ENCODE data around the gene MIF4GD.
"Not testable (repeated sequence)": the region's sequence is repeated elsewhere in the genome, so short reads cannot be mapped to it uniquely, and the experiment has no call there.

Gene MIF4GD

DNA sequence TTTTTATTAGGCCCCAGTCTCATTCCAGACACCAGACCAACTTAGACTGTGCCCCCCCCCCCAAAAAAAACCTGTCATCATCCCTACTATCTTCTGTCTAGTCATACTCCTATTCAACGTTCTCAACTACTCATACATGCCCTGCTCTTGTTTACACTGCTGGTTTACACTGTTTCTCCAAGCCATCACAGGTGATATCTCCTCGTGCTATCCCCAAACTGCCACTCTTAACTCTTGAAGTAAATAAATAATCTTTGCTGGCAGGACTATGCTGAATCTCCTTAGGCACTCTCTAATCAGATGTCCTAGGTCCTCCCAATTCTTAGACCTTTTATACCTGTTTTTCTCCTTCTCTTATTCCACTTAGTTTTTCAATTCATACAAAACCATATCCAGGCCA is 13.8 kb downstream of the MIF4GD start:
- DNase-seq = not testable (repeated sequence)

DNA sequence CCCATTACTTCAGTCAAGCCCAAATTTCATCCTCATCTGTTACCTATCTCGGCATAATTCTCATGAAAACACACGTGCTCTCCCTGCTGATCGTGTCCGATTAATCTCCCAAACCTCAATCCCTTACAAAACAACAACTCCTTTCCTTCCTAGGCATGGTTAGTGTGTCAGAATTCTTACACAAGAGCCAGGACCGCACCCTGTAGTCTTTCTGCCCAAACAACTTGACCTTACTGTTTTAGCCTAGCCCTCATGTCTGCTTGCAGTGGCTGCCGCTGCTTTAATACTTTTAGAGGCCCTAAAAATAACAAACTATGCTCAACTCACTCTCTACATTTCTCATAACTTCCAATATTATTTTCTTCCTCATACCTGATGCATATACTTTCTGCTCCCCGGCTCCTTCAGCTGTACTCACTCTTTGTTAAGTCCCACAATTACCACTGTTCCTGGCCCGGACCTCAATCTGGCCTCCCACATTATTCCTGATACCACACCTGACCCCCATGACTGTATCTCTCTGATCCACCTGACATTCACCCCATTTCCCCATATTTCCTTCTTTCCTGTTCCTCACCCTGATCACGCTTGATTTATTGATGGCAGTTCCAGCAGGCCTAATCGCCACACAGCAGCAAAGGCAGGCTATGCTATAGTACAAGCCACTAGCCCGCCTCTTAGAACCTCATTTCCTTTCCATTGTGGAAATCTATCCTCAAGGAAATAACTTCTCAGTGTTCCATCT is 14.9 kb downstream of the MIF4GD start:
- not testable (repeated sequence) for DNase-seq

DNA sequence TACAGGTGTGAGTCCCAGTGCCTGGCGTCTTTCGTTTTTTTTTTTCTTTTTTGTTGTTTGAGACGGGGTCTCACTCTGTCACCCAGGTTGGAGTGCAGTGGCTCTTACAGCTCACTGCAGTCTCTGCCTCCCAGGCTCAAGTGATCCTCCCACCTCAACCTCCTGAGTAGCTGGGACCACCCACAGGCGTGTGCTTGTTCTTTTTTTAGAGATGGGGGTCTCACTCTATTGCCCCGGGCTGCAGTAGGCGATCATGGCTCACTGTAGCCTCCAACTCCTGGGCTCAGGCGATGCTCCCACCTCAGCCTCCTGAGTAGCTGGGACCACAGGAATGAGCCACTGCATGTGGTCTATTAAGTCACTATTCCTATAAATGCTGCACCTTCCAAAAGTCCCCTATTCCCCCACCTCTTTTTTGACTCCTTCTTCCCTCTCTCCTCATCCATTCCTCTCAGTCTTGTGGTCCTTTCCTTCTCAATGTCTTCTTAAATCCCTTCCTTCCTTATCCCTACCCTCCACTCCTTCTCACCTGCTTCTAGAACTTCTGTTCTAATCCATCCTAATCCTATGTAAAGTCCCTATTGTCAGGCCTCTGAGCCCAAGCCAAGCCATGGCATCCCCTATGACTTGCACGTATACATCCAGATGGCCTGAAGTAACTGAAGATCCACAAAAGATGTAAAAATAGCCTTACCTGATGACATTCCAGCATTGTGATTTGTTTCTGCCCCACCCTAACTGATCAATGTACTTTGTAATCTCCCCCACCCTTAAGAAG is 18.8 kb downstream of the MIF4GD start:
- DNase-seq = no peak

DNA sequence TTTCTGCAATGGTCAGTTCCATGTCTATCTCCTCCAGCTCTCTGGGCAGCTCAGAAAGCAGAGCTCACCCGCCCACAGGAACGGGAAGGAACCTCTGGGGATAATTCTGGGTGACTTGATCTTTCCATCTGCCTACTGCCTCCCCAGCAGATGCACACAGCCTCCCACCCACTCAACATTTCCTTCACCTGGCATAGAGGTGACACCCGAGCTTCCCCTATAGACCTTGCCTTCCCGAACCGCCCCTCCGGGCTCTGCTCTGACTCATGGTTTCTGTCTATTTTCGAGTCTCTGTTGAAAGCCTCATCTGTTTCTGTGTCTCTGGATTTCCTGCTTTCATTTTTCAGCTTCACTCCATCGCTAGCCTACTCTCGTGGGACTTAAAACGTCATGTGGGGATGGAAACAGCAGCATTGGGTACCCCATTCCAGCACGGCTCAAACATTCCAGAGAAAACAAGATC is 21.0 kb downstream of the MIF4GD start:
- no peak for DNase-seq

DNA sequence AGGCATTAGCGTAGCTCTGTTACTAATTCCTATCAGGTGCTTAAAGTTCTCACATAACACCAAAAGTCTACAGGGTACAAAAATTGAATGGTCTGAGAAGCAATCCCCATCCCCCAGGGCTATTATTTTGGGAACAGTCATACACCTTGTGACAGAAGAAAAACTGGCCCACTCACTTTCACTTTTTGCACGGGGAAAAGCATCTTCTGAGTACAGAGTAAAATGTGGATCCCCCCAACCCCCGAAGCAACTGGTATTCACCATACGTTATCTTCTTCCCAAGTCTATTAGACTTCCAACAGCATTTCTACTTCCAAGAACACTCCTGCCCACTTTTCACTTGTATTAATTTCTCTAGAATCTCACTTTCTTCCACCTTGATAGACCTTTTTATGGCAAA is 21.5 kb downstream of the MIF4GD start:
- DNase-seq = no peak

DNA sequence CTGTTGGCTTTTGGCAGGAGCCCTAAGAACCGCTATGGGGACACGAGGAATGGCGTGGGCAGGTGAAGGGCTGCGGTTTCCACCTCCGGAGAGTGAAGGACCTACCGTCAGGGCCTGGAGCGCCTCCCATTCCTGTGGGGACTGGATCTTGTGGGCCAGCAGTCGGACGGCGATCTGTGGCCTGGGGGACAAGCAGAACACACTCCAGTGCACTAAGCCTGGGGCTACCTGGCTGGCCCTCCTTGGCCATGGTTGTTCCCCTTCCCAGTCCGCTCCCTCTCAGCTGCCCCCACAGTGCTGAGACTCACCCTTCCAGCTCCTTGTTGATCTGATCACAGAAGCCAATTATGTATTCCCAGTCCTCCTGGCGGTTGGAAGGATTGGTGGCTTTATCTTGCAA is 24.6 kb downstream of the MIF4GD start:
- no peak for DNase-seq

DNA sequence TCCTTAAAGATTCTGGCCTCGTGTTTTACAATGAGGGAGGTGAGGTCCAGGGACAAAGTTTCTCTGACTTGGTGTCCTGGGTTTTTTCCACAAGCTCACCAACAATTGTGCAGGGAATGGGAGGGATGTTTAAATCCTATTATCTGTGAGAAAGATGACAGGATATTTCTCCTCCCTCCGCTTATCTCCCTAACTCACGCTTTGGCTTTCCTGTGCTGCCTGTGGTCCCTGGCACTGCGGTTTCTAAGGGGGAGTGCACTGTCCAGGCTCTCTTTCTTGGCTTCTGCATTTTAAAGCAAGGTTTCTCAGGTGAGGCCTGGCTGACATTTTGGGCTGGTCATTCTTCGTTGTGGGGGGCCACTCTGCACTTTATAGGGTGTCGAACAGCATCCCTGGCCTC is 26.0 kb downstream of the MIF4GD start:
- DNase-seq = no peak

DNA sequence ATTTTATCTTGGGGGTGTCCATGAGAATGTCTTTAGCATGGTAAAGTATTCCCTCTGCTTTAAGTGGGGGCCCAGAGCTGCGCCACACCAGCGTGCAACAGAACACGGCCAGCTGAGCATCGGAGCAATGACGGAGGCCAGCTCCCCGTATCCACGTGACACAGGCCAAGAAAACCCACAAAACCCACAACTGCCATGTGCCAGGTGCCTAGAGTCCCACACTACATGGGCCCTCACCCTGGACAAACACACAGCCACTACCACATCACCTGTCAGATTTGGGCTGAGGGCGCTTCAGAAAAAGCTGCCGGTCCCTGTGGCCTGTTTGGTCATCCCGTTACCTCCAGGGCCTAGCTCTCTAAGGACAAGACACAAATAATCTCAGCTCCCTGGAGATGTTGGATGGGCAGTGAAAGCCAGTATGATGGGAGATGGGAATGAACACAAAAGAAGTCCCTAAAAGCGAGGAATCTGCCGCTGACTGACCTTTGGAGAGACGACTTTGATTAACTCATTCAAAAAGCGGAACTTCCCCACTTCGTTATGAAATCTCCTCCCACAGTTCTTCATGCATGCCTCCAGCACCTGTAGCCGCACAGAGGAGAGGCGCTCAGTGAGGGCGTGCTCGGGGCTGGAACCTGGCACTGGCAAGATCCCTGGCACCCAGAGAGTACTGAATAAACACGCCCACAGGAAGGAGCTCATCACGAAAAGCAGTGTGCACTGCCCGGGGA is 26.7 kb downstream of the MIF4GD start:
- DNase-seq = no peak

DNA sequence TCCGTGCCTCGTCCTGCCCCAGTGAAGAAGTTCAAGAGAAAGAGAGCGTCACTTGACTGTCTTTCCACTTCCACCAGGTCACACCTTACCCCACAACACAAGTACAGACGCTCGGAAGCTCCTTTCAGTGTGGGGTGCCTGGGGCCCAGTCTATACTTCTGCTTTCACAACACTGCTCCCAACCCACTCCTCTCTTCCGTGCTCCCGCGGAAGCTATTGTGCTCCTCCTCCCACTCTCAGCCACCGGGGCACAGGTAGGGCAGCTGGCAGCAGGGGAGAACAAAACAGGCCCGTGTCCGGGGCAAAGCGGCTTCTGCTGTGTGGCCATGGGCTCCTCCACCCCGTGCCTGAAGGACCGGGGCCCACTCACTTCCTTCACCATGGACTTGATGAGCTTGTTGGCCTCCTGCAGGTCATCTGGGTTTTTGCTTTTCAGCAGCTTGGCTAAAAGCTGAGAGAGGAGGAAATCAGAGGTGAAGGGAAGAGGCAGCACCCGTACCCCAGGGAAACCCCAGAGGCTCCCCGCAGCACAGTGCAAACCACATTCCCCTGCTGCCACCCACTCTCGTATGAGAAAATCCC is 28.5 kb downstream of the MIF4GD start:
- no peak for DNase-seq

DNA sequence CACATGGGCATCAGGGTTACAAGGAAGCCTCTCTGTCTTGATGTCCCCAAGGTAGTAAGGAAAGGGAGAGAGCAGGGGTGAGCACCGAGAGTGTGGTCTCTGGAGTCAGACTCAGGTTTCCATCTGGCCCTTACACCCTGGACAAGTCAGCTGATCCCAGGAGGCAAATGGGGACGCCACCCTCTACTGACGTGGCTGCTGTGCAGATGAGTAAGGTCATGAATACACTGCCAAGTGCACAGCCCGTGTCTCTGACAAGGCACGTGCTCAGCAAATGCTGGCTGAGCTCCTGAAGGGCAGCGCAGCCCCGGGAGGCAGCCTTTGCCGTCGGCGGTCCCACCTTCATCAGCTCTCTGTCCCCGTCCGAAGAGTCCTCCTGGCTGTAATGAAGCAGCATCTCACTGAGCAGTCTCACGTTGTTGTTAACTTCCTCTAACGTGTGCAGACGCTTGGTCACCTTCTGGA is 29.0 kb downstream of the MIF4GD start:
- DNase-seq = no peak

DNA sequence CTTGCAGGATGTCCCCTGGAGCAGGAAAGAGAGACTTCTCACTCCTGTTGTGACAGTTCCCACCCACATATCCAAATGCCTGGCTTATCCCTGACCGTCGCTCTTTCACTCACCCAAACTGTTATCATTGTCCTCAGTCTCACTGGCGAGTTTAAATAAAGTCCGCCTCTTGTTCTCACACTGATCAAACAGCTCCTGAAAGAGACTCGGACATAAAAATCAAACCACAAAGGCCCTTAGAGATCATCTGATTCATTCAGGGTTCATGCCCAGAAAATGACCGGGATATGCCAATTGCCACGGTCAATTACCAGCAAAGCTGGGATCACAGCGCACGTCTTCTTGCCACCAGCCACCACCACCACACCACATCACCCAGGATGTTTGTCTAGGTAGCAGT is 29.5 kb downstream of the MIF4GD start:
- no peak for DNase-seq

DNA sequence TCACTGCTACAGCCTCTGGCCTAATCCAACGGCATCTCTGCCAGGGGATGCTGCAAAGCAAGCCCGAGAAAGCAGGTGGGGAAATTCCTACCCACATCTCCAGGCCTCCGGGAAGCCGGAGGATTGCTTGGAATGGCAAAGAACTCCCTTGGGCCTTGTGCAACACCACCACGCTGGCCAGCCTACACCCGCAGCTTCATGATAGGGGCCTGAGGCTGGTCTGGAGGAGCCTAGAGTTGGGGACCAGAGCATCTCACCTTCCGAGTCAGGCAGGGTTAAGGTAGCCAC is 29.9 kb downstream of the MIF4GD start:
- DNase-seq = no peak

DNA sequence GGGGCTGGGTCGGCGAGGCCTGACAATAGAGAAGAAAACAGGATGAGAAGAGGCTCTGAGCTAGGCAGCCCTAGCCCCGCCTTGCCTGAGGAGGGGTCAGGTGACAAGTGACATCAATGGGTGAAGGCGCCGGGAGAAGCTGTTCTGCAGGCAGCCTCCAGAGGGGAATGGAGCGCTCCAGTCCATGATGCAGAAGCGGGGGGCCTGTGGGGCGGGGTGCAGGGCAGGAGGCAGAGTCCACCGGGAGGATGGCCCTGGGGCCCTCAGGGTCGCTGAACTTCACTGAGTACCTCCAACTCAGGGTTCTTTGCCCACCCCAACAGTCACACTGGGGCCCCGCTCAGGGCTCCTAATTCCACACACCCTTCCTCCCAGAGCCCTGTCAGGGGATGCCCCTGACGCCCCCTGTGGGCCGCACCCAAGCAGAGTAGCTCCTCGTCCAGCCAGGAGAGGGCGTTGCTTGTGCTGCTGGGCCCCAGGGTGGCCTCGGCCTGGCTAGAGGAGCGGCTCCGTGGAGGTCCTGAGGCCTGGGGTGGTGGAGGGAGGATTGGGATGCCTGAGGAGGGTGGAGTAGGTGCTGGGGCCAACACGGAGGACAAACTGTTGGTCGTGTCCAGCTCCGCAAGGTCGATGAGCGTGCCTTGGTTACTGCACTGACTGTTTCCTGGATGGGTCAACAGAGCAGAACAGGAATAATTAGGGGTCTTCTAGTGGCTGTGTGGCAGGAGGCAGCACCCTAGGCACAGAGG is 30.5 kb downstream of the MIF4GD start:
- DNase-seq = no peak

DNA sequence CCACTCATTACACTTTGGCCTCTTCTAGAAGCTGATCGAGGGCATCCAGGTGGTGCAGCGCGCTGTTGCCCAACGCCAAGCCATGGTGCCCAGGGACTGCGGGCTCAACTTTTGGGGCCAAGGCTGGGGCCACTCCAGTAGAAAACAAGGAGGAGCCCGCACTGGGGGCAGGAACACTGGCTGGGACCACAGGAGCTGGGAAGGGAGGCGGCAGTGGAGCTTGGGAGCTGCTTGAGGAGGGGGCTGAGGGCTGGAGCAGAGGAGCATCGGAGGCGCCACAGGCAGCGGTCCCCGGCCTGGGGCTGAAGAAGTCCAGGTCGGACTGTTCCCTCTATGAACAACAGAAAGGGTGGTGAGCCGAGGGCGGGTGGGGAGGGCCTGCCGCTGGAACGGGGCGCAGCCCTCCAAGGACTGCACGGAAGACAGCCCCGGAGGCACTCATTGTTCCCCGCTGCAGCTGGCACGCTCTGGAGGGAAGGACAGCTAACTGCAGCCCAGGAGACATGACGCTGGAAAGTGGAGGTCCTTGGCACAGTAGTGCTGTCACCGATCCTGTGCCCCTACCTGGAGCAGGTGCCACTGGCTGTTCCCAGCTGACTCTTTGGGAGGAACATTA is 31.1 kb downstream of the MIF4GD start:
- no peak for DNase-seq

DNA sequence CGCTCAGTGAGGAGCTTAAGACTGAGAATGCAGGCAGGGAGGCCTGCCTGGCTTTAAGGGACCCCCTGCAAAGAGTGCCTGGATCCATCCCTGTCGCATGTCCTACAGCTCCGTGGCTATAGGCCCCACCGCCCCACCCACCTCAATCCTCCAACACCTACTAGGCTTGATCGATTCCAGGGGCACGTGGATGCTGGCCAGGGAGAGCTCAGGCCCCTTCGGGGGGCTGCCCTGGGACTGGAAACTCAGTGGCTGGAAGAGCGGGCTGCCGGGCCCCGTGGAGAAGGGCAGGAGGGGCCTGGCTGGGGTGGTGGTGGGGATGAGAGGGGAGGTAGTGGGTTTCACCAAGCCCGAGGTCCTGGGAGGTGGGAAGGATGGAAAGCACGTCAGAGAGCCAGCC is 31.8 kb downstream of the MIF4GD start:
- no peak for DNase-seq

DNA sequence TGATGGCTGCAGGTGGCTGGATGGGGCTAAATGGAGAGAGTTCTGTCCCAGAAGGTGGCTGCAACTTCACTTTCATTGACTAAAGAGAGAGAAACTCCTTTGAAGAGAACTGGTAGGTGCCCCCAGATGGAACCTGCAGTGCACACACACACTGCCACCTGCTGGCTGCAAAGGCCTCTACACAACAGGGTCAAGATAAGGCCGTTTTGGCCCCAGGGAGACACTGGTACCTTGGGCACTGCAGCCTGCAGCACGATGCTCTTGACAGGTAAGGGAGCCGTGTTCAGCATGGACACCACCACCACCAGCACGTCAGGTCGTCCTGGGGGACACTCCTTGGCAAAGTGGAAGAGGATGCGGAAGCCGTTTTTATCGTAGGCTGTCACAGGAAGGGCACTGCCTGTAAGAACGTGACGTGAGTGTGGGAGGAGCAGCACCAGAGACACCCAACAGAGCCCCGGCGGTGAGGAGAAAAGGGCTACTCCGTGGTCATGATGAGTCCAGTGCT is 32.3 kb downstream of the MIF4GD start:
- no peak for DNase-seq

DNA sequence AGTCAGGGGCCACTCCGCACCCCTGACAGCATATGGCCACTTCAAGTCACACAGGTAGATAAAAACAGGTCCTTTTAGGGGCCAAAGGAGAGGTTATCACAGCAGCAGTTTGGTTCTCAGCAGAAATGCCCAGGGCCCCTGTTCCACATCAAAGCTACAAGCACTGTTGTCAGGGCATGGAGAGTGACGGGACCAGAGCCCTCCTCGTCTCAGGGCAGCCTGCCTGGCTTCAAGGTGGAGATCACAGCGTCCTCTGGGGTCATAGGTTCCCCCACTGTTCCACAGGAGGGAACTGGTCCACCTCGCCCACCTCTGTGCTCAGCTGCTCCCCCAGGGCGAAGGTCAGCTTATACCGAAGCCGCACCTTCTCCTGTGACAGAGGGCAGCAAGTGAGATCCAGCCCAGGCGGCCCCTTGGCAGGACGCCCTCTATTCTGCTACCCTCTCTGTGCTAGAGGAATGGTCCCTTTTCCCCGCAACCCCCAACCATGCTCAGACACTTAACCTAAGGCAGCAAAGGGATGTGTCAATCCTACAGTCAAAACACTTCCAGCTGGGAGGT is 32.9 kb downstream of the MIF4GD start:
- DNase-seq = no peak

DNA sequence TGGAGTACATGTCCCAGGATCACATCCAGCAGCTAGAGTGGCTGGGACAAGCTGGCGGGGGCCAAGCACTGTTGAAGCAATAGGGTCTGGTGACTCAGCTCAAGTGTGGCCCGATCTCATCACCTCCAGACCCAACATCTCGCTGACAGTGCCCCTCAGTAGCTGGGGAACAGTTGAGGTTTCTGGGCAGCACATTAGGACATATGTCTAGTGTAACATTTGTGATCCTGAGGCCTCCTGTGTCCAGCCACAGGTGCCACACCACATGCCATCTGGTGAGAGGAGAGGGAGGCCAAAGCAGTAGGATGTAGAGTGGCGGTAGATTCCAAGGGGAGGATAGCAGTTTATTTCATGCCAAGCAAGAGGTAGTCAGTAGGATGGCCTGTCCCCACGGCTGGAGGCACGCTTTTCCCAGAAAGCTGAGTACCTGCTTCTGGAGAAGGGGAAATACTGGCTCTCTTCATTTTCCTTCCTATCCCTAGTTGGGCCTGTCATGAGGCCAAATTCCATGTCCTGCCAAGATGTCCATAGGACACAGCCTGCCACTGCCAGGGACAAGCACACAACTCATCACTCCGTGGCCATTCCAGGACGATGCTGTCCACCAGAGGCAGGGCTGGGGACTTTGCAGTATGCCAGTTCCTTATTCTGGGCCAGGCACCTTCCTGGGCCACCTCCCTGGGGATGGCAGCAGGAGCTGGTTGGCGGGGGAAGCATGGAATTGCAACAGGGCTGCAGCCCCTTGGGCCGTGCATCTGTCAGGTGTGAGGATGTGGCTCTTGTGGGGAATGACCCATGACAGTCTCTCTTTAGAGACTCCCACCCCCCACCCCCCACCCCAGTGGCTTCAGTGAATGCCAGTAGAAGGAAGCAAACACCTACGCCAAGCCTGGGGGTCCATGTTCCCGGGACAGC is 33.7 kb downstream of the MIF4GD start:
- DNase-seq = no peak

DNA sequence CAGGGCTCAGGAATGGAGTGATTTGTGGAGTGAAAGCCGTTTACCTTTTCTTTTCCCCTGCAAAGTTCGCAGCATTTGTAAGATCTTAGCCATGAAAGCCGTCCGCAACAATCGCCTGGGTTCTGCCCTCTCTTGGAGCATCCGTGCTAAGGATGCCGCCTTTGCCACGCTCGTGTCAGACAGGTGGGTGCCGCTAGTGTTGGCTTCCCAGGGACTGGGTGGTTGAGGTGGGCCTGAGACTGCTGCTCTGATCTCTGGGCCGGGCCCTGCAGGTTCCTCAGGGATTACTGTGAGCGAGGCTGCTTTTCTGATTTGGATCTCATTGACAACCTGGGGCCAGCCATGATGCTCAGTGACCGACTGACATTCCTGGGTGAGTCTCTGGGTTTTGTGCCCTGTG is 38.2 kb downstream of the MIF4GD start:
- no peak for DNase-seq

DNA sequence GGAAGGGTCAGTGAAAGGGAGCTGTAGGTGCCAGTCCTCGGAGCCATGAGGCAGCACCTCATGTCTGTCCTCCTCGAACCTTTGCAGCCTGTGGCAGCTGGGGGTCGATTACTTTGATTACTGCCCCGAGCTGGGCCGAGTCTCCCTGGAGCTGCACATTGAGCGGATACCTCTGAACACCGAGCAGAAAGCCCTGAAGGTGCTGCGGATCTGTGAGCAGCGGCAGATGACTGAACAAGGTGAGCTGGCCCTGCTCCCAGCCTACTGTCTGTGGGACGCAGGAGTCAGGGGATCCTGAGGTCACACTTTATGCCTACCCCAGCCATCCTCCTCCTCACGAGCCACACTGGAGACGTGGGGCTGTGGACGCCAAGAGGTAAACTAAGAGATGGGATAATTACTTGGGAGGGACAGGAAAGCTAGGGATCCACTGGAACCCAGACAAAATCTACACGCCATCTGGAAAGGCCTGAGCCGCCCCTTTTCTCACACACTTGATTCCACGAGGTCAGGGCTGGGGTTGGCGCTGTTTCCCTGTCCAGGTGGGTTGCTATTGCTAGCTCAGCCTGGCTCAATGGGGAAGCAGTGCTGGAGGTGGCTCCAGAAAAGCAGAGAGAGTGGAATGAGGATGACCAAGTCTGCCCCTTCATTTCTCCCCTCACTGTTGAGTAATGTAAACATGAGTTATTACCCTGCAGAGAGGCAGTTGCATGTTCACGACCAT is 39.1 kb downstream of the MIF4GD start:
- no peak for DNase-seq
